HepG2 (cell line): ENCODE data around the gene CORO7. TPM values are rescaled to one million over a fixed set of nuclear protein-coding genes. Genes with fewer than 3 reads are reported as not detected.

Experiments used
- CENPBD1 ChIP-seq: sonication (generic); formaldehyde crosslinking; IDR thresholded peaks from 2 replicates; pipeline ENCODE4 v1.8.0; 2022; ENCODE audit warnings: missing genetic modification reagents, low read depth, mild to moderate bottlenecking, borderline replicate concordance
- E2F5 ChIP-seq: sonication (generic); formaldehyde crosslinking; conservative IDR thresholded peaks from 2 replicates; pipeline ENCODE4 v1.4.0; 2020; ENCODE audit warnings: missing genetic modification reagents
- FOXJ3 ChIP-seq: sonication (generic); formaldehyde crosslinking; IDR thresholded peaks from 2 replicates; pipeline ENCODE4 v1.4.0; 2020; ENCODE audit warnings: missing genetic modification reagents, mild to moderate bottlenecking, borderline replicate concordance
- FOXO4 ChIP-seq: sonication (generic); formaldehyde crosslinking; conservative IDR thresholded peaks from 2 replicates; pipeline ENCODE4 v1.8.1; 2023; ENCODE audit warnings: missing genetic modification reagents
- HDAC2 ChIP-seq: sonication (generic); formaldehyde crosslinking; IDR thresholded peaks from 2 replicates; pipeline ENCODE4 v1.4.0; 2020; ENCODE audit warnings: missing genetic modification reagents
- HINFP ChIP-seq: sonication (generic); formaldehyde crosslinking; IDR thresholded peaks from 2 replicates; pipeline ENCODE4 v1.4.0; 2020; ENCODE audit warnings: low read depth, mild to moderate bottlenecking, missing genetic modification reagents
- HNRNPUL1 ChIP-seq: fragments of 200-400 bp; formaldehyde crosslinking; IDR thresholded peaks from 2 replicates; pipeline ENCODE4 v1.6.1; 2017; ENCODE audit warnings: low read depth, mild to moderate bottlenecking, low read length, moderate library complexity
- IRX3 ChIP-seq: sonication (generic); formaldehyde crosslinking; IDR thresholded peaks from 2 replicates; pipeline ENCODE4 v1.8.1; 2023; ENCODE audit warnings: mild to moderate bottlenecking, low read depth, missing genetic modification reagents, borderline replicate concordance
- KDM2A ChIP-seq: sonication (generic); formaldehyde crosslinking; IDR thresholded peaks from 2 replicates; pipeline ENCODE4 v1.4.0; 2020; ENCODE audit warnings: low read depth, missing genetic modification reagents, borderline replicate concordance
- KLF16 ChIP-seq, 2 experiments: sonication (generic) in 1 of 2; formaldehyde crosslinking in 1 of 2; IDR thresholded peaks; 2 replicates each; pipeline versions ENCODE4 v1.6.1 to v1.8.0; 2016 to 2023; ENCODE audit warnings: missing genetic modification reagents in 2 of 2, missing compliant biosample characterization in 1 of 2
- NCOA1 ChIP-seq: sonication (generic); formaldehyde crosslinking; IDR thresholded peaks from 2 replicates; pipeline ENCODE4 v1.9.0; 2021; ENCODE audit warnings: missing genetic modification reagents
- RFX5 ChIP-seq: IDR thresholded peaks from 2 replicates; pipeline ENCODE4 v1.6.1; 2011; ENCODE audit warnings: low read depth, low read length, improper control_type of control experiment
- SETDB1 ChIP-seq: sonication (generic); formaldehyde crosslinking; IDR thresholded peaks from 2 replicates; pipeline ENCODE4 v1.5.1; 2020; ENCODE audit warnings: missing genetic modification reagents, mild to moderate bottlenecking, borderline replicate concordance
- SMAD1 ChIP-seq: sonication (generic); formaldehyde crosslinking; IDR thresholded peaks from 2 replicates; pipeline ENCODE4 v1.4.0; 2020; ENCODE audit warnings: missing genetic modification reagents, low read depth, mild to moderate bottlenecking, borderline replicate concordance
- STAG1 ChIP-seq: sonication (generic); formaldehyde crosslinking; IDR thresholded peaks from 2 replicates; pipeline ENCODE4 v1.4.0; 2020; ENCODE audit warnings: missing genetic modification reagents
- TCF12 ChIP-seq, 2 experiments: fragments of 450-650 bp in 1 of 2; sonication (generic) in 1 of 2; formaldehyde crosslinking in 1 of 2; IDR thresholded peaks; 2 replicates each; pipeline versions ENCODE4 v1.6.1 to v1.8.0; 2017 to 2022; ENCODE audit warnings: antibody characterized with exemption in 1 of 2, mild to moderate bottlenecking in 1 of 2, missing genetic modification reagents in 1 of 2, moderate library complexity in 1 of 2
- ZBTB39 ChIP-seq: sonication (generic); formaldehyde crosslinking; IDR thresholded peaks from 2 replicates; pipeline ENCODE4 v1.5.0; 2020; ENCODE audit warnings: missing genetic modification reagents
- ZNF496 ChIP-seq: sonication (generic); formaldehyde crosslinking; IDR thresholded peaks from 2 replicates; pipeline ENCODE4 v1.8.1; 2023; ENCODE audit warnings: mild to moderate bottlenecking, moderate library complexity, missing genetic modification reagents; ENCODE audit not compliant: insufficient replicate concordance
- ZNF775 ChIP-seq: sonication (generic); formaldehyde crosslinking; IDR thresholded peaks from 2 replicates; pipeline ENCODE4 v1.4.0; 2020; ENCODE audit warnings: missing genetic modification reagents, mild to moderate bottlenecking, moderate library complexity, borderline replicate concordance
- ZNF780A ChIP-seq: sonication (generic); formaldehyde crosslinking; IDR thresholded peaks from 2 replicates; pipeline ENCODE4 v1.8.0; 2022; ENCODE audit warnings: mild to moderate bottlenecking, missing genetic modification reagents, moderate library complexity
- polyA plus RNA-seq, 8 experiments: library from polyadenylated mRNA; depleted of rRNA in 3 of 8; stranded (reverse) in 7 of 8; unstranded in 1 of 8; fragments of >200 nt; fragmentation: Illumina TruSeq in 4 of 8; extraction: Trizol in 4 of 8; gene quantifications; 2 replicates each; pipeline versions ENCODE4 v1.2.1 to v1.2.3, GENCODE V29; 2011 to 2016; ENCODE audit warnings: low read depth in 4 of 8, missing spikeins in 1 of 8, mixed read lengths in 1 of 8; ENCODE audit not compliant: insufficient read depth in 1 of 8
- total RNA-seq, 5 experiments: library from RNA; depleted of rRNA; stranded (reverse); fragments of >200 nt; fragmentation: Illumina TruSeq; extraction: Trizol; gene quantifications; 2 replicates each; pipeline ENCODE4 v1.2.3, GENCODE V29; 2016; ENCODE audit warnings: low read depth in 1 of 5

The CORO7 gene
- total and polyA plus RNA-seq, 2 of the 13 experiments (the other 11 are each of a cell fraction or from before 2014, with no cell fraction given), result 9.9 to 14.3 TPM

GRCh38 chr16:4313563-4314531 is 102.5 kb downstream of the CORO7 start (continued):
- TF ChIP-seq RFX5 (no peak), IRX3 (CRISPR knock-in tag) (no peak), FOXO4 (CRISPR knock-in tag) (0 out of 2 replicates have a peak, but pooled peaks have one; percentile 79), HNRNPUL1 (peak; percentile 80; the same call in 1 of the 2 replicates), FOXJ3 (CRISPR knock-in tag) (peak; percentile 42; the same call in 1 of the 2 replicates), HINFP (CRISPR knock-in tag) (0 out of 2 replicates have a peak, but pooled peaks have one; percentile 33), ZNF780A (peak; percentile 2; the same call in 1 of the 2 replicates), E2F5 (CRISPR knock-in tag) (no peak), CENPBD1 (CRISPR knock-in tag) (no peak), HDAC2 (CRISPR knock-in tag) (0 out of 2 replicates have a peak, but pooled peaks have one; percentile 18), KDM2A (CRISPR knock-in tag) (peak; percentile 72), SMAD1 (no peak), KLF16 (CRISPR knock-in tag; IDR thresholded peaks at IDR 0.05) (0 out of 4 replicates have a peak, but pooled peaks of 1 of the 2 experiments have one; percentile 33), STAG1 (peak; percentile 54), ZNF775 (no peak), NCOA1 (CRISPR knock-in tag) (0 out of 2 replicates have a peak, but pooled peaks have one; percentile 71), ZBTB39 (no peak; the same call in 1 of the 2 replicates), TCF12 (IDR thresholded peaks at IDR 0.05) (no peak), TCF12 (CRISPR knock-in tag; IDR thresholded peaks at IDR 0.05) (0 out of 2 replicates have a peak, but pooled peaks have one; percentile 38), ZNF496 (CRISPR knock-in tag) (no peak), SETDB1 (CRISPR knock-in tag) (no peak)
